Stimulated activated CD8-positive, alpha-beta memory T cell treated with anti-CD3 and anti-CD28 coated beads, Interleukin-12 subunit alpha, Interleukin-12 subunit beta, amount 100 ng/mL, for 24 hours (primary cell): Measurements from ENCODE around the gene CDSN.
A peak's percentile ranks its signal among the peaks of the same experiment; 100 is the strongest.

Experiments used
- DNase-seq: peaks from one replicate; pipeline ENCODE4 v3.0.0-alpha.2; 2020; ENCODE audit errors: extremely low read depth

CDSN gene

DNA sequence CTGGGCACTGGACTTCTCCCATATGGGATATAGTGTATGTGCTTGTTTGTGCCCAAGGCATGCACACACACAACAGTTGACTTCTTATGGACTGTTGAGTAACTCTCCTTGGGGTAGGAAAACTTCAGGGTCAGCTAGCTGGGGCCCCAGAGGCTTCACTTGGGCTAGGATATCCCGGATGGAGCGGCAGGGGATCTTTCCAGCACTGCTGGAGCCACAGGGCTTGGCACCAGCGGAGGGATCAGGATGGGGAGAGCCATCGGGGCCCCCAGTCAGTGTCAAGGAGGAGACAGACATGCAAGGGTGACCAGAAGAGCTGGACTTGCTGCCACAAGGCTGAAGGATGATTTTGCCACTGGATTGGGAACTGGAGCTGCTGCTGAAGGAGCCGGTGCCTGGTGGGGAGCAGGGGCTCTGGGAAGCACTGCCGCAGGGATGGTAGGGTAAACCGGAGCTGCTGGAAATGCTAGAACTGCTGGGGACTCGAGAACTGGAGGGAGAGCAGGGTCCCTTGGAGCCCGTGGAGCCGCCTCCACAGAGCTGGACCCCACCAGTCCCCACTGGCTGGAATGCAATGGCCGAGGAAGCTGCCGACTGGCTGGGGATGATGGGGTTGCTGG lies 4.2 kb downstream of the CDSN start:
- DNase-seq, result no peak

DNA sequence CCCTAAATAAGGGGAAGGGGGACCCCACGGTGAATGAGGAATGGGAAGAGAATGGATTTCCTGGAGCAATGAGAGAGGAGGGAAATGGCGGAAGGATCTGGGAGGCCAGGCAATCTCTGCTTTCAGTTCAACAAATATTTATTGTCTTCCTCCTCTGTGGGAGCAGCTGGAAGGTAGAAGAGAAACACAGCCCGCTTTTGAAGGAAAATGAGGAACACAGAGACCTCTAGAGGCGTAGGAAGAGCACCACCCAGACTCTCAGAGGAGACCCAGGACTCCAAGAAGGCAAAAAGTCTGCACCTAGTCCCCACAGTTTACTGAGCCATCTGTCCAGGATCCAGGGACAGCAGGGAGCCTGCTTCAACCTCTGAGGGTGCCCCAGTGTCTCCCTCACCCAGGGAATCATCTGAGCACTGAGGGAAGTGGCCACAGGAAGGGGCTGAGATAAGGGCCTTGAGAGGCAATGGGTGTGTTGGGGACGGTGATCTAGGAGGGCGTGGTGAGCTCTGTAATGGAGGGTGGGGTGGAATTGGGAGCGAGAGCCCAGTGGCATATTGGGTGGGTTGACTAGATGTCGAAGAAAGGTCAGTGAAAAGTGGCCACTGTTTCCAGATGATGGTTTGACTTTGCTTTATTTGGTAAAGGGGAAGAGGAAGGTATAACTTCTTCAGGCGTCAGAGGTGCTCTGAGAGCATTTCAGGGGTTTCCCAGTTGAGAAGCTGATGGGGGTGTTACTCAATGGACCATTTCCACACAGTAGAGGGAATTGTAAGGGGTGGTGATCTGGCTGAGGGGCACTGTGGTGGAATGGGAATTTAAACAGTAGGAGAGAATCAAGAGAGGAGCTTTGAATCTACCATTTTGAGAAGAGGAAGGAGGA lies 5.0 kb downstream of the CDSN start:
- no peak for DNase-seq

DNA sequence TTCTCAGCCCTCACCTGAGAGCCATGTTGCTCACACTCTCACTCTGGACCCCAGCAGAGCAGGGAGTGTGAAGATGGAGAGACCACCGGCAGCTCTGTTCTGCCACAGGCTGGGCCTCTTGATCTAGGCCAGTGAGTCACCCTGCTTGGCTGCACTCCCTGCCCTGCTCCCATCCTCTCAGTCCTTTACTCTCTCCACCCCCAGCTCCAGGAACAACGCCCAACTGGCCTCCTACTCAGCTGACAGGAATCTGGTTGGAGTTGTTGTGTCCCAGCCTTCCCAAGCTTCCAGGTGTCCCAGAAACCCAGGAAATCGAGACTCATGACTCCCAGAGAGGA lies 5.7 kb downstream of the CDSN start, which contains the start of gene PSORS1C1:
Gene PSORS1C1, plus strand, starts transcription at position 260 of the 338 bp plus-strand sequence. CDS start 14,833 bp downstream, outside the sequence.
- no peak for DNase-seq

DNA sequence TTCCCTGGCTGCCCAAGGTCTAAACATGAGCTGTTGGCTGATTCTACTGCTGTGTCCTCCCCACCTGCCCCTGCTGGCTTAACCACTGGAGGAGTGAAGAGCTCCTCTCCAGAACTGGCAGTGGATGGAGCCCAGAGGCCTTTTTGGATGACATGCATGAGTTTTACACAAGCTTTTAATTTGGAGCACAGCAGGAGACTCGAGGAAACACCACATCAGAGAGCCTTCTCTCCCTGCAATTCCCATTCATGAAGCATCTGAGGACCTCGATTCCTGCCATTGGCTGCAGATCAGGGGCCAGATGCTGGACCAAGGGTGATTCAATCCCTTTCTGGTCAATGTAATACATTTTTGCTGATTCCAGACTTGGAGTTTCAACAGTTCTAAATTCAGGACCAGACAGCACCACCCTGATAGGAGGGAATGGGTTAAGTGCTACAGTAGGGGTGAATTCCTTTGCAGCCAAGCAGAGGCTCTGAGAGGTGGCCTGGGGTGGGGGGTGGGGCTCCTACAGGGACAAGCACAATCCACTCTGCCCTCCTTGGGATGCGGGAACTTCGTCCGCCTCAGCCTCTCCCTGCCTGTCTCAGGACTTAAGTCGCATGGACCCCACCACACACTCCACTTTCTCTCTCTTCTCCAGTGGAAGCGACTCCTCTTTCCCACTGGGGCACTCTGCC lies 6.2 kb downstream of the CDSN start:
- no peak for DNase-seq

DNA sequence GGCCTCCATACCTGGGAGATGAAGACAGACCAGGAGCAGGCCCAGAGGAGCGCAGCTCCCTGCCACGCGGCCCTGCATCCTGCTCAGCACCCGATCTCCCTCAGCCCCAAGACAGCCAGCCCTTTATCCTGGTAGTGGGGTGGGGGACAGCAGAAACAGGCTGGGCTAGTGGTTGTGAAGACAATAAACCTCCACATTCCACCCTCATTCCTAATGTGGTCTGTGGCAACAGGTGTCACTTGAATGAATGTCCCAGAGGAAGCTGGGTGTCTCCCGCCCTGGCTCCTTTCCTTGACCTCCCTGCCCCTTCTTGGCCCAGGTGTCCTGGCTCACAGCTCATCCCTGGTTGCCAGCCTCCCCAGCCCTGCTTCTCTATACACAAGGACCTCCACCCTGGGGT lies 7.8 kb downstream of the CDSN start, which contains the start of gene C6orf15:
Gene C6orf15, minus strand, starts transcription at position 98 of the 400 bp plus-strand sequence. Its CDS starts 20 bp downstream, at position 78.
- DNase-seq, result no peak

DNA sequence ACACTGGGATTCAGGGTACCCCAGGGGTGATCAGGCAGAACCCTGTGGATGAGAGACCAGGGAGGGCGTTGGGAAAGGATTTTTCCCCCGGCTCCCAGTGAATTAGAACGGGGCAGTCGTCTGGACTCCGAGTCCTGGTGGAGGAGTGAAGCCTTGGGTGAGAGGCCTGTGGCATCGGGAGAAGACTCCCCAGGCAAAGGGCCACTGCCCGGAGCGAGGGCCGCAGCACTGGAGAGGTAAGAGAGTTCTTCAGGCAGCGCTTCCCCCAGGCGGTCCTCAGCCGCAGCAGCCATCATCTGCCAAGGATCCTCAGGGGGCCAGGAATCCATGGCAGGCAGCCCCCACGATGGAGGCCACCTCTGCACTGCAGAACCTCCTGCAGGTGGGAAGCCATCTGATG lies 8.5 kb downstream of the CDSN start:
- no peak for DNase-seq

DNA sequence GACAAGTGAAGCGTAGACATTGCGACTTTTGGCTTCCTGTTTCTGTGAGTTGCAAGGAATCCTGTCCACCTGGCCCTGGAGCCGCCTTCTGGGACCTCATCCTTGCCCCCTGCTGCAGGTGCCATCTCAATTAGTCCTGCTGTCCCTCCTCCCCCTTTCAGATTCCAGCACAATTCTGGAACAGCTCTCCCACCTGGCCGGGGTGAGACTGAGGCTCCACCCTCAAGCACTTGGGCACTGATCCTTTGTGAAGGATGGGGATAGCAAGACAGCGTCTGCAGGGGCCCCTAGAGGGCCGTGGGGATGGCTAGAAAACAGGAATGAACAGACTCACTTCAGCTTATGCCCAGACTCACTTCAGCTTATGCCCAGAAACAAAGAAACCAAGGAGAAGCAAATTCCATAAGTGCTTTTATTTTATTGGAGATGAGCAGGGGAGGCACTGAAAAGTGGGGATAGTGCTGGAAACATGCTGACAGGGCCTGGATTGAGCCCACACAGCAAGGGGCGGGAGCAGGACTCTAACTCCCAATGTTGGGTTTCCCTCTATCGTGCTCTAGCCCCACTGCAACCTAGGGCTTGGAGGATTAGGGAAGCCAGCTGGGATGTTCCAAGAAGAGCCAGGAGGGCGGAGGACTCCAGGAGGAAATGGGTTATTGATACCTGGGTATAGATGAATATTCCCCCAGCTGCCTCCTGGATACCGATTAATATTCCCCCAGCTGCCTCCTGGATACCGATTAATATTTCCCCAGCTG lies 9.2 kb downstream of the CDSN start:
- no peak for DNase-seq

DNA sequence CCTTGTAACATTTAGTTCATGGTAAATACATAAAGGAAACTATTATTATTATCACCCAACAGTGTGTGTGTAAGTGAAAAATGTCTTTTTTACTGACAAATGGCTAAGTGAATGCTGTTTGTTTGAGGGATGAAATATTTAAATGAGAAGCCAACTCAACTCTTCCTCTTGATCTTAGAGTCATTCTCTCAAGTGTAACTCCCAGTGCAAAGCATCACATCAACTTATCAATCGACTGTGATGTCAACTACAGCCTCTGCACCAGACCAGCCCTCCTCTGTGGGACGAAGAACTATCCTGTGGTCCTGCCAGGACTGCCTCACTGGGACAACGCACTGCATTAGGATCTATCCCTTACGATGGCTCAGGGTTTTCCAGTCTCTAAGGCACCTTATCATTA lies 13.2 kb downstream of the CDSN start:
- no peak for DNase-seq

DNA sequence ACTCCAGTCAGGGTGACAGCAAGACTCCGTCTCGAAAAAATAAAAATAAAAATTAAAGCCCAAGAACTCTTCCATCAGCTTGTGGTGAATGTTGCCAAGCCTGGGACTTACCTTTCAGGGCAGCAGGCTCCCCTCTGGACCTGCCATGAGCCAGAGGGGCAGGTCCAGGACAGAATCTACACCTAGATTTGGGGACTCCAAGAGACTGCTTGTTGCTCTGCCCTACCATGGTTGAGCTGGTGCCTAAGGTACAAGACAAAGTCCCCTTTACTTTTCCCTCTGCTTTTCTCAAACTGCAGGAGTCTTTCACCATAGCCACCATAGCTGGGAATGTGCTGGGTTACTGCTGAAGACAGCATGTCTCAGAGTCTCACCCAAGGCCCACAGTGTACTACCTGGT lies 17.1 kb downstream of the CDSN start:
- DNase-seq, result no peak

DNA sequence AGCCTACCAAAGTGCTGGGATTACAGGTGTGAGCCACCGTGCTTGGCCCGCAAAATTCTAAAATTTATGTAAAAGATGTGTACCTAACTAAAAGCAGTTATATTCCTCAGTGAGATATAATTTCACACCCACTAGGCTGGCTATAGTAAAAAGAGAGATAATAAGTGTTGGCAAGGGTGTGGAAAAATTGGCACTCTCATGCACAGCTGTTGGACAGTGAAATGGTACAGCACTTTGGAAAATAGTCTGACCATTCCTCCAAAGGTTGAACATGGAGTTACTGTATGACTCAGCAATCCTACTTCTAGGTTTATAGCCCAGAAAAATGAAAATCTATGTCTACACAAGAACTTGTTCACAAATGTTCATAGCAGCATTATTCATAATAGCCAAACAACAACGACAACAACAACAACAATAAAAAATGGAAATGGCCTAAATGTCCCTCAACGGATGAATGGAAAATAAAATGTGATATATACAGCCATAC lies 21.8 kb downstream of the CDSN start:
- DNase-seq, result no peak

DNA sequence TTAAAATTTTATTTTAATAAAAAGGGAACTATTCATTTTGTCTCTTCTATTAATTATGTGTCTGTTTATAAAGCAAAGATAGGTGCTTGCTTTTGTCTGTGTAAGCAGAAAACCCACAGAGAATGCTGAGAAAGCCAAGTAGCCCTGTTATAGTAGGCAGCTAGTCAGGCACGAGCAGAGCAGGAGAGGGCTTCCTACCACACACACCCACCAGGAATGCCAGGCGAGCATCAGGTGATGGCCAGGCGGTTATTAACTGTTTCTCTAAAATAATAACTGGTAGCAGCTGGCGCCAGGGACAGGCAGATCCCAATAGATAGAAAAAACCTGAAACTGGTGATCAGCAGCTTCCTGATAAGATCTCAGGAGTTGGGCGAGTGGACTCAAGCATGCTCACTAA lies 23.6 kb downstream of the CDSN start:
- no peak for DNase-seq

DNA sequence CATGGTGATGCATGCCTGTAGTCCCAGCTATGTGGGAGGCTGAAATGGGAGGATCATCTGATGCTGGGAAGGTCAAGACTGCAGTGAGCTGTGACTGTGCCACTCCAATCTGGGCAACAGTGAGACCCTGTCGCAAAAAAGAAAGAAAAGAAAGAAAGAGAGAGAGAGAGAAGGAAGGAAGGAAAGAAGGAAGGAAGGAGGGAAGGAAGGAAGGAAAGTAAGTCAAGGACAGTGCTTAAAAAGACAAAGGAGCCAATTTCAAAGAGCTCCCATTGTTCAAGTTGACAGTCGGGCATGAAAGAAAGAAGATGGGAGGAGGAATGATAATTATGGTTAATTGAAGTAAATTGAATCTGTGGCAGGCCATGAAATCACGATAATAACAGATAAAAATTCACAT lies 24.0 kb downstream of the CDSN start:
- no peak for DNase-seq

DNA sequence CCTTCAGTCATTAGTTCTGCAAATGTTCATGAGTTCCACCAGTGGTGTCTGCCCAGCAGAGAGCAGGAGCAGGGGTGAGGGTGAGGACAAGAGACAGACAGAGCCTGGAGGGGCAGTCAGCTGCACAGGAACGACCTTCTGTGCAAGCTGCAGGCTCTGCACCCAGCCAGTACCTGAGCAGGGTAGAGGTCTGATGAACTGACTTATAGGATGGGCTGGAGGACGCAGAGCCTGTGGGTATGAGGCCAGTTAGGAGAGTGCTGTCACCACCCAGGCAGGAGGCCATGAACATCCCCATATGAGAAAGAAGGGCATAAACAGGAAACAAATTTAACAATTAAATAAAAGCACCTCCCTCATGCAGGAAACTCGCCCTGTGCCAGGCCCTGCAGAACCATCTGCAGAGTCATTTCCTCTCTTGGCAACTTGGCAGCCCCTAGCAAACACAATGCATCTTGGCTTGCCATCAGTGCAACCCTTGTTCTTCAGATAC lies 25.8 kb downstream of the CDSN start:
- no peak for DNase-seq

DNA sequence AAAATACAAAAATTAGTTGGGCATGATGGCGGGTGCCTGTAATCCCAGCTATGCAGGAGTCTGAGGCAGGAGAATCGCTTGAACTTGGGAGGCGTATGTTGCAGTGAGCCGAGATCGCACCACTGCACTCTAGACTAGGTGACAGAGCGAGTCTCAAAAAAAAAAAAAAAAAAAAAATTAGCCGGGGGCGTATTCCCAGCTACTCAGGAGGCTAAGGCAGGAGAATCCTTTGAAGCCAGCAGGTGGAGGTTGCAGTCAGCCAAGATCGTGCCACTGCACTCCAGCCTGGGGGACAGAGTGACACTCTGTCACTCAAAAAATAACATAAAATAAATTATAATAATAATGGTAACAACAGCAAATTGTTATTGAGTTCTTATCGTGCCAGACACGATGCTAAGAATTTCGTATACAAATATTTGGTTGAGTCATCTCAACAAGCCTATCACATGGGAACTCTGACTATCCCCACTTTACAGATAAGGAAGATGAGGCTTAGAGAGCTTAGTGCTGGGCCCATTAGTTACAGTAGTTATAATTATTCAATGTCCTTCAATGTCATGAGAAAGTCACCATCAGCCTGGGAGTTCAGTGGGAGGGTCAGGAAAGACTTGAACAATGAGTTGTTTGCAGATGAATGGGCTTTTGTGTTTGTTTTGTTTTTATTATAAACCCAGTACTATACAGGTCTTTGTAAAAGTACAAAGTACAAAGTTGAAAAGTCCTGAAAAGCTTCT lies 27.3 kb downstream of the CDSN start:
- no peak for DNase-seq

DNA sequence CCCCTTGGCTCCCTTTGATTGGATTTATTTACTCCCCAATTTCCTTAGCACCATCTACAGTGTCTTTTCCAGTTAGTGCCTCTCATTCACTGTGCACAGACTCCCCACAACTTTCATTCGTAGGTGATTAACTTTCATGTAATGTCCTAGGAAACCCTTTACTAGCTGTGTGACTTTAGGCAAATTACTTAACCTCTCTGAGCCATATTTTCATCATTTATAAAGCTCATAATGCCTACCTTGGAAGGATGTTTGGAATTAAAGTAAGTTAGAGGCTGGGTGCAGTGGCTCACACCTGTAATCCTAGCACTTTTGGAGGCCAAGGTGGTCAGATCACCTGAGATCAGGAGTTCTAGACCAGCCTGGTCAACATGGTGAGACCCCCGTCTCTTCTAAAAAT lies 28.0 kb downstream of the CDSN start:
- DNase-seq, result no peak

DNA sequence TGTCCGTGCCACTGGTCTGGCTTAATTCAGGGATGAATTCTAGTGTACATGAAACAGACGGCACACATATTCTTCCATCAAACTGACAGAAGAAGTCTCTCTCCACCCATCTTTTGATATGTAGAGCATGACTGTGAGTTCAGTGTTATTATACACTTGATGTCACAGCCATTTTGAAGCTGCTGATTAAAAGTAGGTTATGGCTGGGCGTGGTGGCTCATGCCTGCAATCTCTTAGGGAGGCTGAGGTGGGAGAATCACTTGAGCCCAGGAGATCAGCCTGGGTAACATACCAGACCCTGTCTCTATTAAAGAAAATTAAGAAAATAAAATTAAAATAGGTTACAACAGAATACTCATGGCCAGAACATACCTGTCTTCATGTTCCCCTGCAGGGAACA lies 28.6 kb downstream of the CDSN start:
- no peak for DNase-seq

DNA sequence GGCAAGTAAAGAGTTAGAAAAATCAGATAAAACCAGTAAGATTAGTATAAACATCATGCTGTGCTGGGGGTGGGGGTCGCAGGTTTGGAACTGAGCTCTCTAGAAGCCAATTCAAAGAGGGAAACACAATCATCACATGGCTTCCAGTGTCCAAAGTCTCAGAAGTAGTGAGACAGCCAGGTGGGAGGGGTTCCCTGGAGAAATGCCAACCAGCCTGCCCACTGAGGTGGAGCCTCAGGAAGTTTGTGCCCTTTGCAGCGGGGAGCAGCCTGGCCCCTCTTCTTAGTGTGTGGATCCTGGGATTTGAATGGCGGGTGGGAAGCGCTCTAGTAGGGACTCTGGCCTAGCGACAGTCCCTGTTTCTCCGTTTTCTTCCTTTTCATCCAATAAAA lies 29.3 kb downstream of the CDSN start:
- DNase-seq, result no peak

DNA sequence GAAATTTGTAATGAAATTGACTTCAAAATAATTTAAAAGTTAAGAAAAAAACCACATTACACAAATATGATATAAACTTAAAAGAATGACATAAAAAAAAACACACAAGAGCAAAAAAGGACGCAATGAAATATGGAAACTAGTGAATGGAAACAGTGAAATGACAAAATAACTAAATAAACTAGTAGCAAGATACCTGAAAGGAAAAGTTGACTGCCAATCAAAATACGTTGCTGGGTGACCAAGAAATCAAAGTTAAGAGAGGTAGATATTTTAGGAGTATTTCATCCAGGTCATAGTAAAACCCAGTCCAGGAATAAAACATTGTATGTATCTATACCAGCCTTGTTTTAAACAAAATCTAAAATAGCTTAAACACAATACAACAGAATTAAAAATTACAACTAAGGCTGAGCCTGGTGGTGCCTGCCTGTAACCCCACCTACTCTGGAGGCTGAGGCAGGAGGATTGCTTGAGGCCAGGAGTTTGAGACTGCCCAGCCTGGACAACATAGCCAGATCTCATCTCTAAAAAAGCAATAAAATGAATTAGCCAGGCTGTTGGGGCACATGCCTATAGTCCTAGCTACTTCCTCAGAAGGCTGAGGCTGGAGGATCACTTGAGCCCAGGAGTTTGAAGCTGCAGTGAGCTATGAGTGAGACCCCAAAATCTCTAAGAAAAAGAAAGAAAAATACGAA lies 29.8 kb downstream of the CDSN start:
- DNase-seq, result no peak

DNA sequence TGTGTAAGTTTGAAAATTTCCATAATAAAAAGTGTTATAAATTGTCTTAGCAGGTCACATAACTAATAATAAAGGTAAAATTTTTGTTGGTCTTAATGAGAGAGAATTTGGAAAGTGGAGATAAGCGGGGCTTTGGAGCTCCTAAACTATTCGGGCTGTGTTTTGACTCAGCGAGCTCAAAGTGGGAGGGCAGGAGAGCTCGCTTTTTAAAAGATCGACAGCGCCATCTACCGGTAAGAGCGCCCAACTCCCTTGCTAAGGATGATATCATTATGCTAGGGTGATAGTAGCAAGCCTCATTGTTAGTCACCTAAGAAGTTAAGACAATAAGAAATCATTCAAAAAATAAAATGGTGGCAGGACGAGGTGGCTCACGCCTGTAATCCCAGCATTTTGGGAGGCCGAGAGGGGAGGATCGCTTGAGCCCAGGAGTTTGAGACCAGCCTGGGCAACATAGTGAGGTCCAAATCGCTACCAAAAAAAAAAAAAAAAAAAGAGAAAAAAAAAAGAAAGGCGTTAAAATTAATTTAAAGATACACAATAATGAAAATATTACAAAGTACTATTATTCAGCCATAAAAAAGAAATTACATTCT lies 32.7 kb downstream of the CDSN start:
- DNase-seq, result peak; percentile 67
